Transverse colon (tissue), 4 donors: ENCODE measurements around the gene RPL5. TPM values are rescaled to one million over a fixed set of nuclear protein-coding genes. Genes with fewer than 3 reads are reported as not detected.

Experiments
- DNase-seq: peaks from one replicate; pipeline ENCODE4 v3.0.0-alpha.2; 2019
- H3K27ac ChIP-seq, 4 donors: fragments of 200-600 bp; sonication (generic); 2 replicates each; pipeline ENCODE4 v1.5.1; 2016 to 2018; ENCODE audit warnings: inconsistent platforms in 4 of 4
- H3K27me3 ChIP-seq: fragments of 200-600 bp; sonication (generic); 2 replicates; pipeline ENCODE4 v1.5.1; 2017; ENCODE audit warnings: inconsistent platforms
- H3K36me3 ChIP-seq, 4 donors: fragments of 200-600 bp; sonication (generic); 2 replicates each; pipeline ENCODE4 v1.5.1; 2017 to 2019; ENCODE audit warnings: inconsistent platforms in 4 of 4
- H3K4me1 ChIP-seq, 4 donors: fragments of 200-600 bp; sonication (generic); 2 replicates each; pipeline ENCODE4 v1.5.1; 2017 to 2020; ENCODE audit warnings: inconsistent platforms in 4 of 4
- H3K4me3 ChIP-seq, 4 donors: fragments of 200-600 bp; sonication (generic); 1 replicate in 1 of 4; 2 replicates in 3 of 4; pipeline versions ENCODE4 v1.5.1 to v1.6.1; 2017 to 2019; ENCODE audit warnings: inconsistent platforms in 4 of 4
- H3K9me3 ChIP-seq, 2 donors: fragments of 200-600 bp; sonication (generic); 2 replicates each; pipeline ENCODE4 v1.5.1; 2017 to 2019; ENCODE audit warnings: inconsistent platforms in 2 of 2
- CTCF ChIP-seq, 5 experiments: fragments of 200-600 bp in 3 of 5; fragments of 450-650 bp in 2 of 5; sonication (generic) in 3 of 5; IDR thresholded peaks; 1 replicate in 2 of 5; 2 replicates in 3 of 5; pipeline ENCODE4 v1.5.1; 2016 to 2017; ENCODE audit warnings: antibody characterized with exemption in 5 of 5, inconsistent platforms in 3 of 5, mild to moderate bottlenecking in 2 of 5, moderate library complexity in 1 of 5
- EP300 ChIP-seq: sonication (generic); formaldehyde crosslinking; IDR thresholded peaks from one replicate; pipeline ENCODE4 v1.6.1; 2017; ENCODE audit warnings: antibody characterized with exemption, low read depth
- POLR2A ChIP-seq: fragments of 450-650 bp; IDR thresholded peaks from one replicate; pipeline ENCODE4 v1.6.1; 2016; ENCODE audit warnings: antibody characterized with exemption, mild to moderate bottlenecking, moderate library complexity
- POLR2AphosphoS5 ChIP-seq, 3 donors: sonication (generic); formaldehyde crosslinking; IDR thresholded peaks; one replicate each; pipeline ENCODE4 v1.6.1; 2016; ENCODE audit warnings: antibody characterized with exemption in 3 of 3
- WGBS, 2 donors: methylation state at CpG; one replicate each; pipeline ENCODE4 v1.1.5; 2018; ENCODE audit warnings: low coverage in 1 of 2; 5-methylcytosine and 5-hydroxymethylcytosine counted together
- in situ Hi-C, 4 donors: fragments of 200-750 bp; cut with MboI; loops; one replicate each; pipeline versions ENCODE4 v1.15.0 to v1.15.1; 2017; ENCODE audit warnings: low sequenced_read_pairs in 3 of 4, low pct_ligation_motif_present in 1 of 4, low pct_unique_long_range_greater_than_20kb in 1 of 4
- intact Hi-C: fragments of 100-400 bp; cut with DNase I; formaldehyde crosslinking; loops from one replicate; pipeline ENCODE4 v1.15.1; 2023; ENCODE audit warnings: low total_unique reads
- total RNA-seq, 4 donors: library from RNA; depleted of rRNA; stranded (reverse); fragments of >200 nt; gene quantifications; one replicate each; pipeline ENCODE4 v1.1.0, GENCODE V29; 2016

The RPL5 gene
- total RNA-seq, 4 donors from 2014 or later = 360 to 1,369 (median 1,157) TPM

- Histone ChIP-seq H3K27me3 (no peaks in the 10 kb centered on the region), H3K27ac (peak overlapping the region; percentile 42 to 77 (median 67)), H3K9me3 (no peaks in the 10 kb centered on the region), H3K4me3 (no peak overlapping the region), H3K36me3 (no peaks in the 10 kb centered on the region), H3K4me1 (peaks cover 0 to 11% (median 5%) of the 10 kb centered on the region in 4 donors)
- 10 to 16% methylated on average over 7 of the region's 7 CpGs for WGBS, 2 donors
- in situ Hi-C loops = loop anchor here in 1 of 4 donors (25.0 kb wide), 1 partner anchor 492 kb away; no protein-coding TSS in a partner anchor
- intact Hi-C loops = no loop called here
- DNase-seq = peak; percentile 79
- TF ChIP-seq POLR2A (no peak), CTCF (IDR thresholded peaks at IDR 0.05) (peak in 1 of 5 experiments; percentile 15), POLR2AphosphoS5 (IDR thresholded peaks at IDR 0.05) (no peak), EP300 (no peak)
Measured at GRCh38 chr1:92804721-92805201, 27.1 kb upstream of the RPL5 start.

- TF ChIP-seq POLR2AphosphoS5 (IDR thresholded peaks at IDR 0.05) (no peak), CTCF (IDR thresholded peaks at IDR 0.05) (no peak), POLR2A (no peak), EP300 (no peak)
- H3K4me3 ChIP-seq = no peak overlapping the region
- H3K36me3 ChIP-seq = no peaks in the 10 kb centered on the region
- in situ Hi-C loops (loop anchor here in 1 of 4 donors (25.0 kb wide), 1 partner anchor 493 kb away; no protein-coding TSS in a partner anchor), intact Hi-C loops (no loop called here)
- peaks cover 0 to 11% (median 5%) of the 10 kb centered on the region in 4 donors for H3K4me1 ChIP-seq
- no peak for DNase-seq
- 80 to 100% methylated on average over 1 of the region's 1 CpG for WGBS, 2 donors
- no peaks in the 10 kb centered on the region for H3K9me3 ChIP-seq
- H3K27ac ChIP-seq = peak overlapping the region; percentile 42 to 77 (median 67)
- no peaks in the 10 kb centered on the region for H3K27me3 ChIP-seq
Measured at GRCh38 chr1:92805216-92805615, 26.6 kb upstream of the RPL5 start.

- Histone ChIP-seq H3K27me3 (no peaks in the 10 kb centered on the region), H3K9me3 (no peaks in the 10 kb centered on the region), H3K36me3 (no peaks in the 10 kb centered on the region), H3K4me1 (peaks cover 0 to 11% (median 5%) of the 10 kb centered on the region in 4 donors), H3K4me3 (no peak overlapping the region), H3K27ac (no peak overlapping the region)
- intact Hi-C loops = no loop called here
- no peak for DNase-seq
- TF ChIP-seq EP300 (no peak), POLR2A (no peak), POLR2AphosphoS5 (IDR thresholded peaks at IDR 0.05) (no peak), CTCF (IDR thresholded peaks at IDR 0.05) (no peak)
- in situ Hi-C loops = loop anchor here in 1 of 4 donors (25.0 kb wide), 1 partner anchor 496 kb away; no protein-coding TSS in a partner anchor
Measured at GRCh38 chr1:92808381-92808780, 23.5 kb upstream of the RPL5 start.

- H3K36me3 ChIP-seq = no peaks in the 10 kb centered on the region
- no peak for DNase-seq
- in situ Hi-C loops (loop anchor here in 2 of 4 donors (10.0 to 25.0 kb wide), 2 partner anchors 62 to 504 kb away; no protein-coding TSS in a partner anchor), intact Hi-C loops (loop anchor here (10.0 kb wide), 1 partner anchor 62 kb away; no protein-coding TSS in a partner anchor)
- H3K4me1 ChIP-seq = peaks cover 0 to 20% (median 12%) of the 10 kb centered on the region in 4 donors
- H3K4me3 ChIP-seq = no peak overlapping the region
- TF ChIP-seq CTCF (IDR thresholded peaks at IDR 0.05) = no peak
- no peak for TF ChIP-seq POLR2AphosphoS5 (IDR thresholded peaks at IDR 0.05)
- TF ChIP-seq POLR2A = no peak
- TF ChIP-seq EP300 = no peak
- no peaks in the 10 kb centered on the region for H3K9me3 ChIP-seq
- H3K27me3 ChIP-seq = no peaks in the 10 kb centered on the region
- H3K27ac ChIP-seq = peak overlapping the region; percentile 39 to 74 (median 72)
- 50 to 80% methylated on average over 2 of the region's 2 CpGs for WGBS, 2 donors
Measured at GRCh38 chr1:92816732-92817131, 15.1 kb upstream of the RPL5 start.
